ENCODE data around the gene HIRIP3.

GRCh38 chr16:30041841-30042240 is 46.4 kb upstream of the HIRIP3 start:
- no peak for TF ChIP-seq CTCF (IDR thresholded peaks at IDR 0.05)
- TF ChIP-seq POLR2A (IDR thresholded peaks at IDR 0.05): no peak
- TF ChIP-seq POLR2AphosphoS5 (IDR thresholded peaks at IDR 0.05; ENCODE audit: insufficient read depth in 1 of 2, low read depth in 1 of 2): no peak
